NCI-H1105 treated with DMSO at 0.1 percent for 48 hours (cell line): ENCODE data around the gene TMPRSS6.
A peak's percentile ranks its signal among the peaks of the same experiment; 100 is the strongest.

Experiments
- DNase-seq: peaks from one replicate; lab custom pipeline; 2025; lab: John Stamatoyannopoulos, UW

Gene TMPRSS6

DNA sequence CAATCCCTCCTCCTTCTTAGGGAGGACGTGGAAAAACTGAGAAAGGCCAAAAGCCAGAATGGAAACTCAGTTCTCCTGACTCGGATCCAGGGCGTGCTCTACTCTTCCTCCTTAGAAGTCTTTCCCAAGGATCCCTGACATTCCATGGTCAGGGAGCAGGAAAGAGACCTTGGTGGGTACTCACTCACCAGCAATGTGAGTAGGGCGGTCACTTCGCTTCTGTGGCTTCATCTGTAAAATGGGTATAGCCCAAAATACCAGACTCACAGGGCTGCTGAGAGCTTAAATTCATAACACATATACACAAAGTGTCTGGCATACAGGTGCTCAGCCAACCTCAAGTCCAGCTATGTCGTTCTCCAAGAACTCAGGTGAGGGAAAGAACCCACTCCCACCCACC is 58.6 kb downstream of the TMPRSS6 start:
- DNase-seq, result no peak

DNA sequence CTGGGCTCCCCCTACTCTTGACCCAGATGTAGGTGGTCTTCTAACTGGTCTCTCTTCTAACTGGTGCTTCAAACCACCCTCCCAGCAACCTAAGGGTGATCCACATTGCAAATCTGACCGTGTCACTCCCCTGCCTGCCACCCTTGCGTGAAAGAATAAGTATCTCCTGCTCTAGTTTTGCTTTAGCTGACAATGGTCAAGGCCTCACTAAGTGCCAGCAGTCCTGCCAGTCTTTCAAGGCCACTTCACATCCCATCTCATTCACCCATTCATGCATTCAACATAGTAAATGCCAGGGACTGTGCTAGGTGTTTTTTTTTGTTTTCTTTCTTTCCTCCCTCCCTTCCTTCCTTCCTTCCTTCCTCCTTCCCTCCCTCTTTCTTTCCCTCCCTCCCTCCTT is 60.3 kb downstream of the TMPRSS6 start:
- DNase-seq, result no peak

DNA sequence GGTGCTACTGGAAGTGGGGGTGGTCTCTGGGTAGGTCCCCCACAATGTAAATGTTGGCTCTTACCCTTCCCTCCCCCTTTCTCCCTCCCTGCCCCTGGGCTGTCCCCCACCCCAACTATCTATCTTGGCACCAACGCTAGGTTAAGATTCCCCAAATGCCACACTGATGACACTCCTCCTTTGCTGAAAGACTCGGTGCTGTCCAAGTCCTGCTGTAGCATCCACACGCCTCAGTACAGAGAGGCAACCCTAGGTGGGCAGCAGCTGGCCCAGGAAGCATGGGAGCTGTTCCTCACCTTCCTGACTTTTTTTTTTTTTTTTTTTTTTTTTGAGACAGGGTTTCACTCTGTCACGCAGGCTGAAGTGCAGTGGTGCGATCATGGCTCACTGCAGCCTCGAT is 61.4 kb downstream of the TMPRSS6 start:
- no peak for DNase-seq

DNA sequence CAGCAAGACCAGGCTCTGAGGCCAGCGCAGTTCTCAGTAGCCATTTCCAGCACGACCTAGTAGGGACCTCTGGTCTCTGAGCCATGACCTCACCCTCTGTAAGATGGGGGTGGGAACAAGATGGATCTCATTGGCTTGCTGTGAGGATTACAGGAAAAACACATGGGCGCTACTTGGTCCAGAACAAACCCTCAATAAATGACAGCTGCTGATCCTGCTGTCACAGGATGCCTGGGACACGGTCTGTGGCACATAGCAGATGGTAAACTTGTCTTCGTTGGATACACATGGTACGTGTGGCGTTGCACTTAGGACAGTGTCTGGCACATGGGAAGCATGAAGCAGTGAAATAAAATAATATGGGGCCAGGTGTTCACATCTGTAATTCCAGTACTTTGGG is 62.5 kb downstream of the TMPRSS6 start:
- DNase-seq, result no peak

DNA sequence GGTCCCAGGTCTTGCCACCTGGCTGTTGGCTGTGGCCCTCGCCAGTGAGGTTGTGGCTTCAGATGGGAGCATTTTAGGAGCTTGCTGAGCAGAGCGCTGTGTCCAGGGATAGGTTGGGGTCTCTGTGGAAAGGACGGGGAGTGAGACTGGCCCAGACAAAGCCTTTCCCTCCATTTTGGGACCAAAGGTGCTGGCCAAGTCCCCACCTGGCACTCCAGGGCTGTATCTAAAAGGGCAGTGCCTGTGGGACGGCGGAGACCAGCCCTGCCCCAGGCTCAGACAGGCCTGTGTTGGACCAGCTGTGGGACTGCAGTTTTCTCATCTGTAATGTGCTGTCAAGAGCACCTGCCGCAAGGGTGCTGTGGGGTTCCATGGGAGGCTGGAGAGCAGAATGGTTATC is 62.9 kb downstream of the TMPRSS6 start:
- no peak for DNase-seq

DNA sequence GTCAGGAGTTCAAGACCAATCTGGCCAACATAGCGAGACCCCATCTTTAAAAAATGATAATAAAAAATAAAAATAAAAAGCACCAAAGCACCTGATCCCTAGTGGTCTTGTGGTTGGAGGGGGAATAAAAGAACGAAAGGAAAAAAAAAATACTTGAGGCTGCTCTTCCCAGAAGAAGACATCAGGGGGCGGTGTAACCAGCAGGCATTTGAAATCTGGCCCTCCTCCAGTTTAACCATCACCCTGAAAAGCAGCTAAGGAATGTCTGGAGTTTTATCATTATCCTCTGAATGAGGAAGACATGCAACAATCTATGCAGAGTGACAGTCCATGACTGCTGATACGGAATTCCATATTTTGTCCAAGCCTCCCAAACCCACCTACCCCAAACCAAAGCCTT is 63.6 kb downstream of the TMPRSS6 start:
- no peak for DNase-seq

DNA sequence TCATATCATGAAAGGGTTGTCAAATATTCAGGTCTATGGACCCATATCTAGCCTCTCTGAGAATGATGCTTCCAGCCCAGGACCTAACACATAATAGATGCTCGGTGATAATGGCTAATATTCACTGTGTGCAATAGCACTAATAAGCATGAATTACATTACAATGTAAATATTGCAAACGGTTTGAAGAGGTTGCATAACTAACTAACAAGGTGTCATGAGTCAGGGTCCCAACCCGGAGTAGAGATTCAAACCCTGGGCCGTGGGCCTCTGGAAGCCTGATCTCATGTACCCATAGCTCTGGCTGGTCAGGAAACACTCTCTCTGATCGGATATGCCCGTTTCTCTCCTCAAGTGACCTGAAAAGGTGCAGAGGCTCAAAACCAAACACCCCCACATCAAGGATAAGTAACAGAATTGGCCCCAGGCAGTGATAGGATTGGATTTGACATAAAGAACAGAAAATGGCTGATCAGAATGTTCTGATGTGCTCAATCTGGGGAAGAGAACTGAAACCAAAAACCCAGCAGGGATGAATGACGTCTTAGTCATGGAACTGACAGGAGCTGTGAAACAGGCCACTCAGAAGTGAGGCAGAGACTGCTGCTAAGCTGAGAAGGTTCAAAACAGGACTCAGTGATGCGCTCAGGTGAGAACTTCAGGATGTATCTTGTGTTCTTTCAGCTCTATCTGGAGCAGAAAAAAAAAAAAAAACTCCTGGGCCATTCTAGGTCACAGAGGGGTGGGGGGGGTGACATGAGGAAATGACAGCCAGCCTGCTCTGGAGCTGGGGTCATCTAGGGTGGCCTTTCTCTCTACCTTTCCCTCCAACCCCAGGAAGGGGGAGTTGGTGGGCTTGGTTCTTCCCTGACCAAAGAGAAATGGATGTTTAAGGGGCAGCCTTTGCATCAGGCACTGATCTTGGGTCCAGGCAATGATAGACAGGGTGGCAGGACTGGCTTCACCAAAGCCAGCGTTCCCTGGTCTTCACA is 64.6 kb downstream of the TMPRSS6 start:
- no peak for DNase-seq

DNA sequence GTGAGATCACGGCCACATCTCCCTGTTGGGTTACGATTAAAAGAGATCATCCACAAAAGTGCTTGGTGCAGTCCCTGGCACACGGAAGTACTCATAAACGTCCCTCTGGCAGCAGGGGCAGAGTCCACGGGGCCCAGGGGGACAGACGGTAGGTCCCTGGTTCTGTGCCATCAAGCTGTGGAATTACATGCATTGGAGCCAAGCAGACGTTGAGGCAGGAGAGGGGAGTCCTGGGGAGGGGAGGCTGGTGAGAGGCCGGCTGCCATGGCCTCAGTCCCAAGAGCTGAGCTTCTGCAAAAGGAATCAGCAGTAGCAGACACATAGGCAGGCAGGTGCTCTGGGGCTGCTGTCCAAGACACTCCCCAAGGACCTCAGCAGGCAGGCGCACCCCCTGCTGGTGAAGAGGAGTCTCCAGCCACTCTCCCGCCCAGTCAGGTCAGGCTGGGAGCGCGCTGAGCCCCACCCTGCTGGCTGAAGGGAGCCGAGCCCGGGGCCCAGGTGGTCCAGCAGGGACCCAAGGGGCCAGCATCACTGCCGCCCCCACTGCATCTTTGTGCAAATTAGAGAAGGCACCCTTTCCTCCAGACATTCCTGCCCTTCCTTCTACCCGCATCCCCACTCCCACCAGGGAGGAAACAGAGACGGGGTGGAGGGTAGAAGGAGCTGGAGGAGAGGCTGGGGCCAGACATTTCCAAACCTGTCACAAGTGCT is 65.5 kb downstream of the TMPRSS6 start:
- DNase-seq, result peak; percentile 24

DNA sequence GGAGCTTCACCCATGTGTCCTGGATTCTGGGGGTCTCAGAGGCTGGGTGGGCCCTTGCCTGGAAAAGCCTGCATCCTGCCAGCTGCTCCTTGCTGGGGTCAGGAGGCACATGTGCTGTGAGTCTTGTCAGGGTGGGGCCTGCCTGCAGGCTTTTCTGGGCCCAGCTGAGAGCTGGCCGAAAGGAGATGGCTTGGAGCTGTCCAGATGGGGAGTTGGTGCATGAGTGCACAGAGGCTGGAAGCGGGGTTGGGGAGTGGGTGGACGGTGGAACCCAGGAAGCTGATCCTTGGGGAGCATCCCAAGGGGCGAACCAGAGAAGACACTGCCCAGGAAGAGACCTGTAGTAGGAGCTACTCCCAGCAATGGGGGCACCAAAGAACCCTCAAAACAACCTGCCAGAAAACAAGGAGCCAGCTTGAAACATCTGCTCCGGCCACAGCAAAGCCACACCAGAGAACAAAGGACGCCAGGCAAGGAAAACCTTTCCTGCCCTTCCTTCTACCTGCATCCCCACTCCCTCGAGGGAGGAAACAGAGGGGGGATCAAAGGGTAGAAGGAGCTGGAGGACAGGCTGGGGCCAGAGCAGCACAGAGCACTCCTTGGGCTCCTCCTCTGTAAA is 66.2 kb downstream of the TMPRSS6 start:
- no peak for DNase-seq

DNA sequence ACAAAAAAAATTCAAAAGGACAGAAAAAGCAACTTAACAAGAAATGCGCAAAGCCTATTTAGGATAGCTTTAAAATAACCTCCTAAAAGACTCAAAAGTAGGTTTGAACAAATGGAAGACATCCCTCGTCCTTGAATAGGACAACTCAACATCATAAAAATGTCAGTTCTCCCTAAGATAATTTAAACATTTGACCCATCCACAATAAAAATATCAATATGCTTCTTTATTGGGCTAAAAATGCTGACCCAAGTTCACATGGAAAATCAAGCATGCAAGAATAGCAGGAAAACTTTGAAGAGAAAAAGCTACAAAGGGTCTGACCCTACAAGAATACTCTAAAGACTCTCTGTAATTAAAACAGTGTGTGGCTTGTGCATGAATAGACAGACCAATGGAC is 70.0 kb downstream of the TMPRSS6 start:
- DNase-seq, result no peak

DNA sequence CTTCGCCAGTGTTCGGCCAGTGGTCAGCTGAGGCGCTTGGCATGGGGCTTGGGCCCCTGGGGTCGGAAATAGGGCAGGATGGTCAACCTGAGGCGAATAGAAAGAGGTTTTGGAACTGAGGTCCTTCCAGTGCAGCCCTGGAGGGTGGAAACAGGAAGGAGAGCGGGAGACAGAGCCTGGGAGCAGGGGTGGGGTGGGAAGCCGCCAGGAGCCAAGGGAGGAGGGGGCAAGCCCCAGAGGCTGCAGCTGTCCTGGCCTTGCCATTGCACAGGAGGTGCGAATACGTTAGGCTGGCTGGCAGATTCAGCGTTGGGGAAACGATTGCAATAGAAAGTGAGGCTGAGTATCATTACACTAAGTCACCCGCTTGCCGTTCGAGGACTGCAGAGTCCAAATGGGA is 71.8 kb downstream of the TMPRSS6 start:
- DNase-seq, result no peak

DNA sequence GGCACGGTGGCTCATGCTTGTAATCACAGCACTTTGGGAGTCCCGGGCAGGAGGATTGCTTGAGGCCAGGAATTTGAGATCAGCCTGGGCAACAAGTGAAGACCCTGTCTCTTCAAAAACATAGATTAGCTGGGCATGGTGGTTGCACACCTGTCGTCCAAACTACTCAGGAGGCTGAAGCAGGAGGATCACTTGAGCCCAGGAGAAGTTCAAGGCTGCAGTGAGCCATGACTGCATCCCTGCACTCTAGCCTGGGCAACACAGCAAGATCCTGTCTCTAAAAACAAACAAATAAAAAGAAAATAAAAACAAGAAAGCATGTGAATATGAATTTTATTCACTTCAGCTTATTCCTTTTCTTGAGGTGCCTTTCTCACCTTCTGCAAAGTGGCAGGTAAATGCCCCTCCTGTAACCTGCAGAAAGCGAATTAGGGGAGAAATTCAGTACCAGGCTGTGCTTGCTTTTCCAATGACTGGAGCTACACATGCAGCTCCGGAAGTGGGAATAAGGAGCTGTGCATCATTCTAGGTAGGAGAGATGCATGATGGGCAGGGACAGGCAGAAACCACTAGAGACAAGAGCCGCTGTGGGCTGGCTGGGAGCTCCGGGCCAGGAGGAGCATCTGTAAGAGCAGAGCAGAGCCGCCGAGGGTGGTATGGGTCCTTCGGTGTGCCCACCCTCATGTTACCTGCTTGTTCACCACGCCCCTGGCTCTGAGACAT is 72.7 kb downstream of the TMPRSS6 start:
- DNase-seq, result no peak

DNA sequence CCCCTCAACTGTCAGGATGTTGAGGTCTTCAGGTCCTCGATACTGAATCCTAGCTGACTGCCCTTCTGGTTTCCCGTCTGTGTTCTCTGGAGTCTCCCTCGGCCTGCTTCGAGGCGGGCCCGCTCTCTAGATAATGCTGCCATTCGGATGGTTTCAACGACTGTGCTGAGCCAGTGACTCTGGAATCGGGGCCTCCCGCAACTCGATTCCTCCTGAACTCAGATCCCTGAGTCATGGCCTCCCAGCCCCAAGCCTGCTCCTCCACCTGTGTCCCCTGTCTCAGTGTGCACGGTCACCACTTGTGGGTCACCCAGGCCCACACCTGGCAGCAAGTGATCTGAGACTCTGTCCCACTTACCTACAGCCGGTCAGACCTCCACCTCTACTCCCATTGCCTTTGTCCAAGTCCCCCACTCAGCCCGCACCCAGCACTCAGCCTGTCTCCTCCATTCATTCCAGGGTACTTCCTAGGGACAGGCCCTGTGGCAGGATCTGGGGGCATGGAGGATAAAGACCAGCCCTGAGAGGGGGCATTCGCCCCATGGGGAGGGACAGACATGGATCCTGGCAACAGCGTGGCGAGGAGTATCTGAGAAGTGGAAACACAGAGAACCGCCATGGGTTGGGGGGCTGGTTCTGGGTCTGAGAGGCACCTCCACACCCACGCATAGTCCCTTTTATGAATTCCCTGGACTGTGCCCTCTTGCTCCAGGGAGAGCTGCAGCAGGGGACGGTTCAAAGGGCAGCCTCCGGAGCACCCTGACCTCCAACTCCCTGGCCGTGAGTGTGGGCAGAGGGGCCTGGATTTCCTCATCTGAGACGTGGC is 75.7 kb downstream of the TMPRSS6 start:
- no peak for DNase-seq

DNA sequence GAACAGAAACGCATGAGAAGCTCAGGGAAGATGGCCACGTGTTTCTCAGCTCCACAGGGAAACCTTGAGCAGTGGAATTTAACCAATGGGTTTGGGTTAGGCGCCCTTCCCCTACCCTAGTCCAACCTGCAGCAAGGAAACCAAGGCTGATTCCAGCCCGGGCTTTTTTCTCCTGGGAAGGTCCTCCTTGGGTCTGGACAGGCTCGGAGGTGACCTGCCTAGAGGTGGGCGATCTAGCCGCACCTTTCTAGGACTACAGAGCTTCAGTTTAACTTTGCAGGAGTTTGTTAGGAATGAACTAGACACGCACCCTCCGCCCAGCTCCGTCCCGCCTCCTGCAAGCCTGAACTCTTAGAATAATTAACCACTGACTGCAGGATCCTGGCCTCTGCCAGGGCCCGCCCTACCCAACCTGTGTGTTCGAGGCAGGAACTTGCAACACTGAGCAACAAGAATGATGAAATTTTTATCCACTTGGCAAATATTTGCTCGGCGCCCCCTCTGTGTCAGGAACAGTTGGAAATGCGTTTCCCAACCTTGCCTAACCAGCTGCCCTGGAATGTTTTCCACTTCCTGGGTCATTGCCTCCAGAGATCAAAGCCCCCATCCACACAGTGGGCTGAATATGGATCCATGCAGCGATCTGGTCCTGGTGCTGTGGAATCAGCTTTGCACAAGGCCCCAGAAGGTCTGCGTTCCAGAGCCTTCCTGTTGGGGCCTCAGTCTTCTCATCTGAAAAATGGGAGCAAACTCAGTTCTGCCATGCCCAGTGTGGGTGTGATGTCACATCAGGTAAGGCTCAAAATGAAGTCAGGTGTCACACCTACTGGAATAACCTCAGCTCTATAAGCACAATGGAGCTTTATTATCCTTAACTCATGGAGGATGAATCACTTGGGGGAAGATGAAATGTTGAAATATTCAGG is 76.7 kb downstream of the TMPRSS6 start:
- DNase-seq, result no peak

DNA sequence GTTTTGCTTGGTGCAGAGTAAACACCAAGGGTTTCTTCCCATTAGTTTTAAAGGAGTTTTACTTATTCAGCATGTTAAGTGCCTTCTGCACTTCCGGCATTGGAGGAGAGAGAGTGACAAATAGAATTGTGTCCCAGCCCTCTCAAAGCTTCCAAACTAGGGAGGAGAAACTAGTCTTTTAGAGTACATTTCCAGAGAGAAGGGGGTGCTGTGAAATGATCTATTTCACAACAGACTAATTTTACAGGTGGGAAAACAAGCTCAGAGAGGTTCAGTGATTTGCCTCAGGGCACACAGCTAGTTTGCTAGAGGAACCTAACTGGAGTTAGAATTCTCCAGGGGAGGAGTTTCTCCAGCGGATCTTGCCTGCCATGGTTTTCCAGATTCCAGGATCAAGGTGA is 77.4 kb downstream of the TMPRSS6 start:
- no peak for DNase-seq

DNA sequence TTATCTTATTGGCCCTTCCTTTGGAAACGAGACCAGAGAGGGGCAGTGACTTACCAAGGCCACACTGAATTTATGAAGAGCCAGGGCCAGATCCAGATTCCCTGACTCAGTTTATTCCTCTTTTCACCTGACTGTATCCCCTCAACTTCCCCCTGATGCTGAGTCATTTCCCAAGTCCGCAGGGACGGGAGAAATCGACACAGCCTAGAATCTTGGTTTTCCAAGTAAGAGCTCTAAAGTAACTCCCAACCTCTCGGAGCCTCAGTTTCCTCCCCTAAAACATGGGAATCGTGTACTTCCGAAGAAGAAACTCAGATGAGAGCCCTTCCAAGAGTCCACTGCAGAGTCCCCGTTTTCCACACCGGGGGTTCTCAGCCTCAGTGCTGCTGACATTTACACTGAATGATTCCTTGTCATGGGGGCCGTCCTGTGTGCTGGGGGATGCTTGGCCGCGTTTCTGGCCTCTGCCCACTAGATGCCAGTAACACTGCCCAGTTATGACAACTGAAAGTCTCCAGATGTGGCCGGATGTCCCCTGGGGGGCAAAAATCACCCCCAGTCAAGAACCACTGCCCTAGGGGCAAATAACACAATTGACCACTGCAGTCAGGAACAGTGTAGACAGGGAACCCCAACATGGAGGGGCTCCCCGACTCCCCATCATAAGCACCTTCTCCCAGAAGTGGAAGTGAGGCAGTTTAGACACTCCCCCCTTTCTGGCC is 78.8 kb downstream of the TMPRSS6 start:
- DNase-seq, result no peak

DNA sequence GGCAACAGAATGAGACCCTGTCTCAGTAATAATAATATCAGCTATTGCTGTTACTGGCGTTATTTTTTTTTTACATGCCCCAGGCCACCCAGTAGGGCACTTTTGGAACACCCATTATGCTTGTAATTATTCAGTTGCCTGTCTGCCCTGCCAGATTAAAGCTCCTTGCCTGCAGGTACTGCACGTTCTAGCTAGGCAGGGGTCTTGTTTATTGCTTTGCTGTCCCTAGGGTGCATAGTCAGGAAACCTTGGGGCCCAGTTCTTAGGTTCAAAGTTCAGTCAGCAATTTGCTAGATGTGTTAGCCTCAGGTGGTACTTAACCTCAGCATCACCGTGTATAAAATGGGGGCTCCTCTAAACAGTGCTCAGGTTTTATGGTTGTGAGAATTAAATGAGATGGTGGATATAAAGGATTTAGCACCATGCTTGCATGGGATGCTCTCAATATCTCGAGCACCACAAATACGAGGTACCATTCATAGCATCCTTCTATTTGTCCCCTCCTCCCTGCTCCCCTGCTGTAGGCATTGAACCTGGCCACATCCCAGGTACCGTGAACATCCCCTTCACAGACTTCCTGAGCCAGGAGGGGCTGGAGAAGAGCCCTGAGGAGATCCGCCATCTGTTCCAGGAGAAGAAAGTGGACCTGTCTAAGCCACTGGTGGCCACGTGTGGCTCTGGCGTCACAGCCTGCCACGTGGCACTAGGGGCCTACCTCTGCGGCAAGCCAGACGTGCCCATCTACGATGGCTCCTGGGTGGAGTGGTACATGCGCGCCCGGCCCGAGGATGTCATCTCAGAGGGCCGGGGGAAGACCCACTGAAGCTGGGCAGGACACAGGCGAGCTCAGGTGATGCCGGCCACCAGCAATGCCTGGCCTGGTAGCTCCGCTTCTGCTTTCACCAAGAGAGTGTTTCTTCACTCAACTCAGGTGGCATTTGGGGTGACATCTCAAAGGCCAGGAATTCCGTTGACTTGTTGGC is 80.5 kb downstream of the TMPRSS6 start:
- no peak for DNase-seq

DNA sequence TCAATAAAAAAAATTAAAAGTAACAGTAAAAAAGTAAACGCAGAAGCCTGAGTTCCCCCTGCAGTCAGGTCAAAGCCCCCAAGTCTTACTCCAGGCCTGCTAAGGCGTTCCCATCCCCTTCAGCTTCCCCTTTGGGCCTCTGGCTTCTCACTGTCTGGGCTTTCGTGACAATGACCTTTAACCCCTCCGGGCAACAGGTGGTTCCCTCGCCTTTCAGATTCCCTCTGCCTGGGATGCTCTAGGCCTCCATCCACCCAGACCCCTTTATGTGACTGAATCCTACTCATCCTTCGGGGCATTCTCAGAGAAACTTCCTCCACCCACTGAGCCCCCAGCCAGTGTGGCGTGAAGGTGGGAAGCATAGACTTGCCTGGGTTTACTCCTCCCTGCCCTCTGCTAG is 82.0 kb downstream of the TMPRSS6 start:
- no peak for DNase-seq
